ENCODE data around the gene CFH.
"Not testable (repeated sequence)": the region's sequence is repeated elsewhere in the genome, so short reads cannot be mapped to it uniquely, and the experiment has no call there.

Gene CFH

DNA sequence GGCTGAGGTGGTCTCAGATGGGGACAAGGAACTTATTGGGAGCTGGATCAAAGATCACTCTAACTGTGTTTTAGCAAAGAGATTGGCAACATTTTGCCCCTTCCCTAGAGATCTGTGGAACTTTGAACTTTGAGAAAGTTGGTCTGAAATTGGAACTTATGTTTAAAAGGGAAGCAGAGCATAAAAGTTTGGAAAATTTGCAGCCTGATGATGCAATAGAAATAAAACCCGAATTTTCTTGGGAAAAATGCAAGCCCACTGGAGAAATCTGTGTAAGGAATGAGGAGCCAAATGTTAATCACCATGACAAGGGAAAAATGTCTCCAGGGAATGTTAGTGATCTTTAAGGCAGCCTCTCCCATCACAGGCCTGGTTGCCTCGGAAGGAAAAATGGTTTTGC is 17.2 kb downstream of the CFH start:
- DNase-seq, result no peak

DNA sequence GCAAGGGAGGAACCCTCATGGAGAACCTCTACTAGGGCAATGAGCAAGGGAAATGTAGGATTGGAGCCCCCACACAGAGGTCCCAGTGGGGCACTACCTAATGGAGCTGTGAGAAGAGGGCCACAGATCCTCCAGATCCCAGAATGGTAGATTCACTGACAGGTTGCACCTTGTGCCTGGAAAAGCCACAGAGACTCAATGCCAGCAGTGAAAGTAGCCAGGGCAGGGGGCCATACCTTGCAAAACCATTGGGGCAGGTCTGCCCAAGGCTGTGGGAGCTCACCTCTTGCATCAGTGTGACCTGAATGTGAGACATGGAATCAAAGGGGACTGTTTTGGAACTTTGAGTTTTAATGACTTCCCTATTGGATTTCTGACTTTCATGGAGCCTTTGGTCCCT is 17.9 kb downstream of the CFH start:
- DNase-seq, result no peak

- DNase-seq, result no peak
Observed at GRCh38 chr1:196674908-196675307, 23.1 kb downstream of the CFH start.

GRCh38 chr1:196677781-196678509 is 26.1 kb downstream of the CFH start:
- no peak for DNase-seq

DNA sequence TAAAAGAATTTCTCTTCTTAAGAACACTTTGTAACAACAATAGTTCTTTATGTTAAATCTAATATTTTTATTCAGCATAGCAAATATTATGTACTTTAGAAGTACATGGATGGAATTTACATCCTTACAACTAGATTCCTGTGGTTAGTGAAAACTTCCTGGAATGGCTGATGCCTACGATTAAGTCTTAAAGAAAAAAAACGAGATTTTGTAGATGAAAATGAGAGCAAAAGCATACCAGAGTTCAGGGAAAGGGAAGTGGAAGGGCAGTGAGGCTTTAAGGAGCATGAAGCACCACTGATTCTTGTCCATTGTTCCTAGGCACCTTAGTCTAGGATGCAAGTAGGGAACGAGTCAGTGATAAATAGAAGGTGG is 26.7 kb downstream of the CFH start:
- no peak for DNase-seq

GRCh38 chr1:196680107-196680506 is 28.3 kb downstream of the CFH start:
- no peak for DNase-seq

GRCh38 chr1:196684476-196684875 is 32.6 kb downstream of the CFH start:
- no peak for DNase-seq

DNA sequence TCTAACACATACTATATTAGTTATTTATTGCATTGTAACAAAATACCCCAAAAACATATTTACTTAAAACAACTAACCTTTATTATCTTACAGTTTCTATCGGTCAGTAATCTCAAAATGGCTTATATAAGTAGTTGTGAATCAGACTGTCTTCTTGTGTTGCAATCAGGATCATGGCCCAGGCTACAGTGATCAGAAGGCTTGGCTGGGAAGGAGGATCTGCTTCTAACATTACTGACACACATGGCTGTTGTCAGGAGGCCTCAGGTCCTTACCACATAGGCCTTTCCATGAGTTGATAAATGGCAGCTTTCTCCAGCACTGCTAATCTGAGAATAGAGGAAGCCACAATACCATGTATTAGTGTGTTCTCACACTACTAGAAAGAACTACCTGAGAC is 33.7 kb downstream of the CFH start:
- no peak for DNase-seq

DNA sequence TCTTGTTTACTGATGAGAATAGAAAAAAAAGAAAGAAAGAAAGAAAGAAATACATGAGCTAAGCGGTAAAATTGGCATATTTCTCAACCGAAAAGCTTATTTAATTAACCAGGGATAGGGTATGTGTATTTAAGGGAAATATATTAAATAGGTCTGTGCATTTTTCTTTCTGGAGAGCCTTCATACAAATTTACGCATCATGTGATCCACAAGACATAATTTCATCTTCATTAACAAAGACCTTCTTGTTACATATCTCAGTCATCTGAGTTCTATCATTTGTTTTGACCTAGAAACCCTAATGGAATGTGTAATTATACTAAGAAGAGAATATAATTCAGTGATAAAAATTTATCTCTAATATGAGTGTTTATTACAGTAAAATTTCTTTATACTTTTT is 37.2 kb downstream of the CFH start:
- no peak for DNase-seq

- DNase-seq, result no peak
Observed at GRCh38 chr1:196690582-196690981, 38.7 kb downstream of the CFH start.

- no peak for DNase-seq
Observed at GRCh38 chr1:196698993-196699392, 47.1 kb downstream of the CFH start.

DNA sequence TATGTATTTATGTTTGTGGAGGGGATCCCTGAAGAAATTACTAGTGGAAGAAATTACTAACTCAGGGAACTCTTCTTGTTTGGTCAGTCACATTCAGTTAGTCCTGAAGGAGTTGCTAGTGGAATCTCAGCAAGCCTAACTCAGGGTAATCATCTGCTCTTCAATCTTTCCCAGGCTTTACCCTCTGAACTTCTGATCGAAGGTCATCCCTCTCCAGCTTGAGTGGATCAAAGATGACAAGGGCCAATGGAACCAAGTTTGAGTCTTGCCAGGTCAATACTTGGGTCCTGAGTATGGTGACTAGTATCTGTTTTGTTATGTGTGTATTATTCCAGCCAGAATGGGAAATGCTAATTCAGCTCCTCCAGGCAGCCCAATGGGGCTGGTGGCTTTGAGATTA is 49.3 kb downstream of the CFH start:
- DNase-seq, result no peak

DNA sequence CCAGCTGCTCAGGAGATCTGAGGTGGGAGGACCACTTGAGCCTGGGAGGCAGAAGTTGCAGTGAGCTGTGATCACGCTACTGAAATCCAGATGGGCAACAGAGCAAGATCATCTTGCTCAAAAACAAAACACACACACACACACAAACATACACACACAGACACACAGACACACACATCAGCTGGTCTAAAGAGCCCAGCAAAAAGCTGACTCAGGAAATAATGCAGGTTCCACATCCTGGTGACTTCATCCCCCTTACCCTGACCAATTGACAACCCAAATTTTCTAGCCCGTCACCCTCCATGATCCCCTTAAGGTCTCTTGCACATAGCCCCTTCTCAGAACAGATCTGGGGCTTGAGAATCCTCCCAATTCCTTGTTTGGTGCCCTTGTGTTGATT is 58.0 kb downstream of the CFH start:
- DNase-seq, result not testable (repeated sequence)

DNA sequence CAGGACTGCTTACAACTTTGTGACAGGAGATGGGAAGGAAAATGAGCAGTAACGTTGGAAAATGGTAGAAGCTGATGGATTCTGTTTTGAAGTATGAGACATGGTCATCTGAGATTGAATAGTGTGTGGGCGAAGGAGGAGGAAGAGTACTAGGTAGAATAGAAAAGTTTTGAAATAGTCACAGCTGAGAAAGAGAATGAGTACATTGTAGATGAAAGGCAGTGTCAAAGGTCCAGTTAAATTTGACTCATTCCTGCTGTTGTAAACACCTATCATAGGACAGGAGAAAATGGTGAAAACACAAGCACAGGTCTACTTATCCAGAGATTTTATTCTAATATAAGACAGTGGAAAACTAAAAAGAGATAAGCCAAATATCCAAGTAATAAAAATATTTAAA is 66.0 kb downstream of the CFH start:
- no peak for DNase-seq

- peak; percentile 50 for DNase-seq
Observed at GRCh38 chr1:196723325-196724185, 71.7 kb downstream of the CFH start.

DNA sequence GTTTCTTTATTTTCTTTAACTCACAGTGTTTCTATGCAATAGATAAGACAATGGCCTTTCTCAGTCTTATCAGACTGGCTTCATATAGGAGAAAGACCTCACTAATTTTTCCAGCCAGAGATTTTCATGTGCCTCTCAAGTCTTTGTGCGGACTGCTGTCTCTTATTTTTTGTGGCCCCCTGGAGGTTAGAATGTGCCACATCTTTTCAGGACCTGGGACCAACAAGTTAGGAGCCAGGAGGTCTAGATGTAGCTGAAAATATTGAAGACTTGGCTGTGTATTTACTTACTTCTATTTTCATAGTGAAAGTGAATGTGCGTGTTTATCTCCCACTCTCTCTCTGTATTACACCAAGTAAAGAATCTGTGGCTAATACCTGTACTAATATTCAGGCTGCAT is 80.7 kb downstream of the CFH start:
- no peak for DNase-seq

- DNase-seq, result no peak
Observed at GRCh38 chr1:196733091-196733970, 81.5 kb downstream of the CFH start.

- no peak for DNase-seq
Observed at GRCh38 chr1:196734006-196734405, 82.2 kb downstream of the CFH start.

- DNase-seq, result no peak
Observed at GRCh38 chr1:196734460-196734859, 82.6 kb downstream of the CFH start.

GRCh38 chr1:196738730-196739129 is 86.9 kb downstream of the CFH start:
- no peak for DNase-seq

GRCh38 chr1:196743244-196743643 is 91.4 kb downstream of the CFH start:
- DNase-seq, result peak; percentile 76

- not testable (repeated sequence) for DNase-seq
Observed at GRCh38 chr1:196765019-196765740, 113.3 kb downstream of the CFH start.

GRCh38 chr1:196769823-196770222 is 118.0 kb downstream of the CFH start:
- not testable (repeated sequence) for DNase-seq
